GM23338 (cell line): ENCODE results near the gene COL24A1. TPM values are rescaled to one million over a fixed set of nuclear protein-coding genes. Genes with fewer than 3 reads are reported as not detected.
A peak's percentile ranks its signal among the peaks of the same experiment; 100 is the strongest.
"Not testable (repeated sequence)": the region's sequence is repeated elsewhere in the genome, so short reads cannot be mapped to it uniquely, and the experiment has no call there.

Experiments used
- ATAC-seq: fragments of 200-7000 bp; cut with Tn5 transposase; 3 replicates; pipeline ENCODE4 v1.9.1; 2020
- DNase-seq: peaks from one replicate; pipeline ENCODE4 v3.0.0-alpha.2; 2015; ENCODE audit warnings: low spot score
- H2AFZ ChIP-seq: fragments of 200-600 bp; sonication (generic); 2 replicates; pipeline ENCODE4 v1.8.0; 2016; ENCODE audit warnings: antibody characterized with exemption, mild to moderate bottlenecking, moderate library complexity
- H3F3A ChIP-seq: fragments of 200-600 bp; sonication (generic); replicated peaks from 2 replicates; pipeline ENCODE4 v1.8.0; 2017; ENCODE audit warnings: antibody characterized with exemption, mixed run types, low read depth
- H3K27ac ChIP-seq: fragments of 200-600 bp; sonication (generic); 2 replicates; pipeline ENCODE4 v1.6.1; 2016; ENCODE audit warnings: low read depth
- H3K27me3 ChIP-seq: fragments of 200-600 bp; sonication (generic); 2 replicates; pipeline ENCODE4 v1.8.0; 2016; ENCODE audit warnings: mild to moderate bottlenecking, mixed run types, moderate library complexity; ENCODE audit not compliant: insufficient read depth
- H3K36me3 ChIP-seq: fragments of 200-600 bp; sonication (generic); 2 replicates; pipeline ENCODE4 v1.8.0; 2016; ENCODE audit warnings: mild to moderate bottlenecking; ENCODE audit not compliant: insufficient read depth
- H3K4me1 ChIP-seq: fragments of 200-600 bp; sonication (generic); 2 replicates; pipeline ENCODE4 v1.8.0; 2016; ENCODE audit warnings: mild to moderate bottlenecking, moderate library complexity; ENCODE audit not compliant: insufficient read depth
- H3K4me2 ChIP-seq: fragments of 200-600 bp; sonication (generic); 2 replicates; pipeline ENCODE4 v1.7.1; 2017; ENCODE audit warnings: mixed run types
- H3K4me3 ChIP-seq: fragments of 200-600 bp; sonication (generic); 2 replicates; pipeline ENCODE4 v1.6.1; 2016; ENCODE audit warnings: mixed run types
- H3K79me2 ChIP-seq: fragments of 200-600 bp; sonication (generic); replicated peaks from 2 replicates; pipeline ENCODE4 v1.8.0; 2017; ENCODE audit warnings: mild to moderate bottlenecking; ENCODE audit not compliant: insufficient read depth
- H3K9me2 ChIP-seq: fragments of 200-600 bp; sonication (generic); 2 replicates; pipeline ENCODE4 v1.8.0; 2017; ENCODE audit not compliant: insufficient read depth
- H4K20me1 ChIP-seq: fragments of 200-600 bp; sonication (generic); replicated peaks from 2 replicates; pipeline ENCODE4 v1.8.0; 2017; ENCODE audit warnings: mild to moderate bottlenecking; ENCODE audit not compliant: insufficient read depth
- H3K27ac Mint-ChIP-seq: 2 replicates; pipeline ENCODE4 v1.8.0; 2020; ENCODE audit warnings: inconsistent platforms, mild to moderate bottlenecking, moderate library complexity, mixed read lengths
- H3K27me3 Mint-ChIP-seq: 3 replicates; pipeline ENCODE4 v1.8.0; 2022; ENCODE audit warnings: low read depth, mild to moderate bottlenecking, moderate library complexity, mixed read lengths, inconsistent platforms; ENCODE audit not compliant: insufficient read depth, poor library complexity
- H3K36me3 Mint-ChIP-seq: 3 replicates; pipeline ENCODE4 v1.8.0; 2021; ENCODE audit warnings: low read depth, mild to moderate bottlenecking, inconsistent platforms, moderate library complexity, mixed read lengths
- H3K4me1 Mint-ChIP-seq: 3 replicates; pipeline ENCODE4 v1.8.0; 2020; ENCODE audit warnings: mild to moderate bottlenecking, inconsistent platforms, mixed read lengths
- H3K4me3 Mint-ChIP-seq: 3 replicates; pipeline ENCODE4 v1.8.0; 2021; ENCODE audit warnings: moderate library complexity, mild to moderate bottlenecking, inconsistent platforms, mixed read lengths
- H3K9me3 Mint-ChIP-seq: 3 replicates; pipeline ENCODE4 v1.8.0; 2020; ENCODE audit warnings: moderate library complexity, mild to moderate bottlenecking, inconsistent platforms, mixed read lengths
- EZH2 ChIP-seq: fragments of 200-600 bp; sonication (generic); IDR thresholded peaks from one replicate; pipeline ENCODE4 v1.8.0; 2017; ENCODE audit warnings: antibody characterized with exemption, mild to moderate bottlenecking, low read depth; ENCODE audit not compliant: unreplicated experiment
- EZH2phosphoT487 ChIP-seq: fragments of 200-600 bp; sonication (generic); IDR thresholded peaks from one replicate; pipeline ENCODE4 v1.8.1; 2018; ENCODE audit warnings: antibody characterized with exemption; ENCODE audit not compliant: unreplicated experiment
- JUNB ChIP-seq: IDR thresholded peaks from one replicate; pipeline ENCODE4 v1.6.1; 2016; ENCODE audit warnings: antibody characterized with exemption; ENCODE audit not compliant: unreplicated experiment
- NANOG ChIP-seq: IDR thresholded peaks from 2 replicates; pipeline ENCODE4 v1.6.1; 2016; ENCODE audit warnings: antibody characterized with exemption, borderline replicate concordance
- POLR2AphosphoS5 ChIP-seq: IDR thresholded peaks from 2 replicates; pipeline ENCODE4 v1.6.1; 2016; ENCODE audit warnings: antibody characterized with exemption, low read depth
- STAT1 ChIP-seq: IDR thresholded peaks from one replicate; pipeline ENCODE4 v1.6.1; 2016; ENCODE audit warnings: antibody characterized with exemption; ENCODE audit not compliant: unreplicated experiment
- ZNF114 ChIP-seq: fragments of 250-450 bp; sonication (Bioruptor Pico); IDR thresholded peaks from 2 replicates; pipeline ENCODE4 v1.5.0; 2020; ENCODE audit warnings: mild to moderate bottlenecking, moderate library complexity
- ZNF331 ChIP-seq: fragments of 250-450 bp; sonication (Bioruptor Pico); IDR thresholded peaks from 2 replicates; pipeline ENCODE4 v1.5.0; 2020; ENCODE audit warnings: low read depth, mild to moderate bottlenecking, moderate library complexity
- polyA plus RNA-seq: library from polyadenylated mRNA; unstranded; fragments of >200 nt; fragmentation: Nextera tagmentation; extraction: Ambion mirVana; gene quantifications from 2 replicates; pipeline ENCODE4 v1.2.1, GENCODE V29; 2016
- total RNA-seq: library from RNA; depleted of rRNA; stranded (reverse); fragments of >200 nt; shearing (Covaris generic); gene quantifications from 2 replicates; pipeline ENCODE4 v1.2.3, GENCODE V29; 2014
- TF ChIP-seq, protein P1 (sequence below): IDR thresholded peaks from 2 replicates; pipeline ENCODE4 v1.6.1; 2016; ENCODE audit warnings: antibody characterized with exemption

Gene COL24A1
- total and polyA plus RNA-seq, 2 experiments from 2014 or later = 1.2 to 2.1 TPM

DNA sequence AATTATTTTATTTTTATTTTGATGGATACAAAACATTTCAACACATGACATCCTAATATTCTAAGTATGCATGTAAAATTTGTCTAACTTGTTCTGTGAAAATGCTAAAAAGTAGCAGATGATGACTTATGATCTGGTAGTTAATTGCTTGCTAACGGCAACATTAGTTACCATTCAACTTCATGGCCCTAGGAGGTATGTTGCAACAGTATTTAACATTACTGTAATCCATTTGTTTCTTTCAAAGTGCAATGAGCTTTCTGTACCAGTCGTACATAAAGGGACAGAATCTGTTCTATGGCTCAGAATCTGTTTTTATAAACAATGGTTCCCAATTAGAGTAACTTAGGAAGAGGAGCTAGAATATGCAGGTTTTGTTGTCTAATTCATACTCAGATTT, 356.8 kb downstream of the COL24A1 start:
- Mint-ChIP-seq H3K4me1 (no peaks in the 10 kb centered on the region), H3K27me3 (peaks cover 2% of the 10 kb centered on the region), H3K27ac (no peak overlapping the region), H3K9me3 (no peaks in the 10 kb centered on the region; the same call in 2 of the 3 replicates), H3K4me3 (no peak overlapping the region), H3K36me3 (no peaks in the 10 kb centered on the region)
- Histone ChIP-seq H3K36me3 (no peaks in the 10 kb centered on the region), H4K20me1 (no peaks in the 10 kb centered on the region), H3K4me3 (no peak overlapping the region), H3K4me2 (no peak overlapping the region), H3F3A (no peaks in the 10 kb centered on the region), H3K9me2 (no peaks in the 10 kb centered on the region), H2AFZ (no peak overlapping the region), H3K27ac (no peak overlapping the region), H3K4me1 (no peaks in the 10 kb centered on the region), H3K27me3 (no peaks in the 10 kb centered on the region), H3K79me2 (no peaks in the 10 kb centered on the region)
- DNase-seq (no peak), ATAC-seq (no peak)
- TF ChIP-seq POLR2AphosphoS5 (no peak), EZH2phosphoT487 (no peak), JUNB (no peak)

DNA sequence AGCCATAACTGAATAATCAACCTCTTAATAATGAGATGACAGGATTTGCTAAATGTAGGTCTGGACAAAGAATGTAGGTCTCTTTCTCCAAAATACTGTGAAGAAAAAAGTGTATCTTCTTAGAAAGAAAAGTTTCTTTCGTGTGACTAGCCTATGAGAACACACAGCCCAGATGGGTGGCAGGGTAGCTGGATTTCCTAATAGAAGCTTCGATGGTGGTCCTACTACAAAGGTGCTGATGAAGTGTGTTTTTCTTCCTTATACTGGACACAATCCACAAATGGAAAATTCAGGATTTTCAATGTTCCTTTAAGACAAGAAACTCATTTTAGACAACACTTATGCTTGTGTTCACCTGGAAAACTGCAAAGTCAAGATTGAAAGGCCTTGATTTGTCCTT, 358.2 kb downstream of the COL24A1 start:
- no peak overlapping the region for H3K4me2 ChIP-seq
- no peaks in the 10 kb centered on the region for H3K9me2 ChIP-seq
- Mint-ChIP-seq H3K36me3 (no peaks in the 10 kb centered on the region), H3K27ac (no peak overlapping the region), H3K4me1 (no peaks in the 10 kb centered on the region), H3K9me3 (no peaks in the 10 kb centered on the region), H3K4me3 (no peak overlapping the region), H3K27me3 (peaks cover 2% of the 10 kb centered on the region)
- H2AFZ ChIP-seq = peak overlapping the region; percentile 25; the same call in 1 of the 2 replicates
- no peak overlapping the region for H3K27ac ChIP-seq
- H3K4me3 ChIP-seq = no peak overlapping the region
- no peak for TF ChIP-seq ZNF114 (CRISPR knock-in tag)
- TF ChIP-seq POLR2AphosphoS5 = no peak
- TF ChIP-seq JUNB = no peak
- TF ChIP-seq STAT1 = no peak
- TF ChIP-seq NANOG = no peak
- TF ChIP-seq EZH2 = no peak
- TF ChIP-seq, protein P1, sequence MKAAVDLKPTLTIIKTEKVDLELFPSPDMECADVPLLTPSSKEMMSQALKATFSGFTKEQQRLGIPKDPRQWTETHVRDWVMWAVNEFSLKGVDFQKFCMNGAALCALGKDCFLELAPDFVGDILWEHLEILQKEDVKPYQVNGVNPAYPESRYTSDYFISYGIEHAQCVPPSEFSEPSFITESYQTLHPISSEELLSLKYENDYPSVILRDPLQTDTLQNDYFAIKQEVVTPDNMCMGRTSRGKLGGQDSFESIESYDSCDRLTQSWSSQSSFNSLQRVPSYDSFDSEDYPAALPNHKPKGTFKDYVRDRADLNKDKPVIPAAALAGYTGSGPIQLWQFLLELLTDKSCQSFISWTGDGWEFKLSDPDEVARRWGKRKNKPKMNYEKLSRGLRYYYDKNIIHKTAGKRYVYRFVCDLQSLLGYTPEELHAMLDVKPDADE = no peak
- no peak for TF ChIP-seq ZNF331 (CRISPR knock-in tag)
- no peaks in the 10 kb centered on the region for H4K20me1 ChIP-seq
- no peaks in the 10 kb centered on the region for H3K79me2 ChIP-seq
- H3K36me3 ChIP-seq = no peaks in the 10 kb centered on the region
- DNase-seq = no peak
- no peaks in the 10 kb centered on the region for H3K27me3 ChIP-seq
- no peaks in the 10 kb centered on the region for H3F3A ChIP-seq
- no peaks in the 10 kb centered on the region for H3K4me1 ChIP-seq
- no peak for ATAC-seq

DNA sequence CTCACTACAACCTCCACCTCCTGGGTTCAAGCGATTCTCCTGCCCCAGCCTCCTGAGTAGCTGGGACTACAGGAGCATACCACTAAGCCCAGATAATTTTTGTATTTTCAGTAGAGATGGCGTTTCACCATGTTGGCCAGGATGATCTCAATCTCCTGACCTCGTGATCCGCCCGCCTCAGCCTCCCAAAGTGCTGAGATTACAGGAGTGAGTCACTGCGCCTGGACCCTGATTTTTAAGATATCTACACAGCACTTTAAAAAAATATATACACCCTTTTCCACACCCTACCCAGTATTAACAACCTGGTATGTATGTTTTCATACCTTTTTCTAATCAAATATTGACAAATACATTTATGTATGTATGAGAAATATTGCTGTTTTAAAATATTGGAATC, 379.6 kb downstream of the COL24A1 start:
- not testable (repeated sequence) for H3K79me2 ChIP-seq, H4K20me1 ChIP-seq, H3K9me3 Mint-ChIP-seq, H3F3A ChIP-seq, H3K4me3 Mint-ChIP-seq, H3K4me3 ChIP-seq, H3K27ac ChIP-seq, H3K4me2 ChIP-seq, DNase-seq, H3K4me1 Mint-ChIP-seq, H3K27ac Mint-ChIP-seq, ATAC-seq, H3K36me3 Mint-ChIP-seq, H2AFZ ChIP-seq, H3K27me3 ChIP-seq, H3K36me3 ChIP-seq, H3K9me2 ChIP-seq, H3K4me1 ChIP-seq, H3K27me3 Mint-ChIP-seq
